ENCODE results near the gene TRIM56.
"Not testable (repeated sequence)": the region's sequence is repeated elsewhere in the genome, so short reads cannot be mapped to it uniquely, and the experiment has no call there.

TRIM56 gene

DNA sequence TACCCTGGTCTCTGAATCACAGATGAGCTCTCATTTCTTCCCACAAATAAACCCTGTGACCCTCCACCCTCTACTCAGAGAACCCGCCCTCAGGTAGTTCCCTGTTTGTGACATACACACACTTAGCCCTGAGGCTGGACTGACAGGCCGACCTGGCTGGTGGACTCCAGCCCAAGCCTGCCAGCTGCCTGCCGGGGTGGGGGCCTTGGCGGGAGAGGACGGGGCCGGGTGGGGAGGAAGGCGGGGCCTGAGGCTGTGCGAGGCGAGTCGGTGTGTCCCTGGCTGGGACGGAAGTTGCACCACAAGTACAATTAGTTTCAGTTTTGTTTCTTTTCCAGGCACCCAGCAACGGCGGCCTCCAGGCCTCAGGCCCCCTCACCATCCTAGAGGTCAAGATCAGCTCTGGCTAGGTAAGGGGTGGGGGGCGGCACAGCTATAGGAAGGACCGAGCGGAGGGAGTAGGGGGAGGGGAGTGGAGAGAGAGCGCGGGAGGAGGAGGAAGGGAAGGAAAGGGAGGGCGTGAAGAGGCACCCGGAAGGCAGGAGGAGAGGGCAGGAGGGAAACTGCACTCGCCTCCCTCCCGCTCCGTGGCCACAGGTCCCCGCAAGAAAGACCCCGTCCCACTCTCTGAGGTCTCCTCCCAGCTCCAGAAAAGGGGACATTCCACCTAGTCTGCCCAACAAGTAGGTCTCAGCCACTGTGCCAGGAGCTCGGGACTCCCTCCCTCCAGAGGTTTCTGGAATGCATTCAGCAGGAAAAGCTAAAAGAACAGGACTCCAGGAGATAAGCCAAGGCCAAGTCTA is at the start of gene TRIM56:
TRIM56 (plus strand) TSS at position 320 of the 803 bp plus-strand sequence. CDS start 1,832 bp downstream, outside the sequence.
- DNase-seq (ENCODE audit: low read depth) = no peak
- peak within 1 kb of the TSS; percentile 82 for H3K4me3 ChIP-seq (ENCODE audit: low read depth, low read length)

GRCh38 chr7:101035941-101036340 is 49.3 kb upstream of the TRIM56 start:
- no peak for DNase-seq (ENCODE audit: low read depth)
- no peak overlapping the region for H3K4me3 ChIP-seq (ENCODE audit: low read depth, low read length)

- not testable (repeated sequence) for H3K4me3 ChIP-seq (ENCODE audit: low read depth, low read length); DNase-seq (ENCODE audit: low read depth)
Observed at GRCh38 chr7:101041283-101041682, 44.0 kb upstream of the TRIM56 start.

GRCh38 chr7:101058355-101058754 is 26.9 kb upstream of the TRIM56 start:
- no peak overlapping the region for H3K4me3 ChIP-seq (ENCODE audit: low read depth, low read length)
- peak; percentile 7 for DNase-seq (ENCODE audit: low read depth)

GRCh38 chr7:101059620-101059942 is 25.7 kb upstream of the TRIM56 start:
- H3K4me3 ChIP-seq (ENCODE audit: low read depth, low read length) = no peak overlapping the region
- no peak for DNase-seq (ENCODE audit: low read depth)

GRCh38 chr7:101060992-101061391 is 24.3 kb upstream of the TRIM56 start:
- no peak overlapping the region for H3K4me3 ChIP-seq (ENCODE audit: low read depth, low read length)
- no peak for DNase-seq (ENCODE audit: low read depth)

DNA sequence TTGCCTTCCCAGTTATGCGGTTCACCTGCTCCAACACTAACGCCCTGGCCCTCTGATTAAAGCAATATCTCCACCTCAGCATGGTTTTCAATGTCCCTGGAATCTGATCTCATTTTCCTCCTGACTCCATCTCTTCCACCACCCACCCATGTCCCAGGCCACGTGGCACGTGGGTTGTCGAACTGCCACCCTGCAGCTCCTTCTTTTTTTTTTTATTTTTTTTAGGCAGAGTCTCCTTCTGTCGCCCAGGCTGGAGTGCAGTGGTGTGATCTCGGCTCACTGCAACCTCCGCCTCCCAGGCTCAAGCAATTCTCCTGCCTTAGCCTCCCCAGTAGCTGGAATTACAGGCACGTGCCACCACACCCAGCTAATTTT is 21.1 kb upstream of the TRIM56 start:
- not testable (repeated sequence) for H3K4me3 ChIP-seq (ENCODE audit: low read depth, low read length); DNase-seq (ENCODE audit: low read depth)

DNA sequence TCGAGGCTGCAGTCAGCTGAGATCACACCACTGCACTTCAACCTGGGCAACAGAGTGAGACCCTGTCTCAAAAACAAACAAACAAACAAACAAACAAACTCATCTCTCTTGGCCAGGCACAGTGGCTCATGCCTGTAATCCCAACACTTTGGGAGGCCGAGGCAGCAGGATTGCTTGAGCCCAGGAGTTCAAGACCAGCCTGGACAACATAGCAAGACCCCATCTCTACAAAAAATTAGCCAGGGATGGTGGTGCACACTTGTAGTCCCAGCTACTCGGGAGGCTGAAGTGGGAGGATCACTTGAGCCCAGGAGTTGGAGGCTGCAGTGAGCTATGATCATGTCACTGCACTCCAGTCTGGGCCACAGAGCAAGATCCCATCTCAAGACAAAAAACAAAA is 20.1 kb upstream of the TRIM56 start:
- not testable (repeated sequence) for H3K4me3 ChIP-seq (ENCODE audit: low read depth, low read length)

GRCh38 chr7:101066141-101066832 is 19.0 kb upstream of the TRIM56 start:
- DNase-seq (ENCODE audit: low read depth) = peak; percentile 18
- no peak overlapping the region for H3K4me3 ChIP-seq (ENCODE audit: low read depth, low read length)

More for the DNA sequence above, 20.1 kb upstream of the TRIM56 start:
- DNase-seq (ENCODE audit: low read depth) = not testable (repeated sequence)

DNA sequence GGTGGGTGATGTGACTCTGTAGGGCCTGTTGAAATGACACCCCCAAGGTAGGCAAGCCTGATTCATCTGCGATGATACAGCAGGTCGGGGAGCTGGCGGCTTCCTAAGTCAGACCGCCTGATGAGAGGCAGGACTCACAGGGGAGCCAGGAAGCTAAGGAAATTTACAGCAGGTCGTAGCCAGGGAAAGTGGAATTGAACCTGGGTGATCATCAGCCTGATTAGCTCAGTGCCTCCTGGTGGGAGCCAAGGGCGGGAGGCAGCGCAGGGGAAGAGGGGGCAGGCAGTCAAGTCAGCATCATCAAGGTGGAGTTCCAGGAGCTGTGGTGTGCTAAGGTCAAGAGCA is 18.5 kb upstream of the TRIM56 start:
- DNase-seq (ENCODE audit: low read depth) = no peak
- no peak overlapping the region for H3K4me3 ChIP-seq (ENCODE audit: low read depth, low read length)

DNA sequence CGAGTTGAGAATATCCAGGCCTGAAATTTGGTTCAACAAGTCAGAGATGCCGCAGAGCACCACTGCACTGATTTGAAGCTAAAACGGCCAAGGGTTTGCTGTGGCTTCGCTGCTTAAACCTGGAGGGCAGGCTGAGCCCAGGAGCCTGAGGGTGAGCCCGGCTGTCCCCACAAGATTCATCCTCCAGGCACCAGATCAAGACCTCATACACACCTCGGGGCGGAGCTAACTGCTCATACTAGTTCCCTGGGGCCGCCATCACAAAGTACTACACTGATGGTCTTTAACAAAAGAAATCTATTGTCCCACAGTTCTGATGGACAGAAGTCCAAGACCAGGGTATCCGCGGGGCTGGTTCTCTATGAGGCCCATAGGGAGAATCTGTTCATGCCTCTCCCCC is 16.9 kb upstream of the TRIM56 start:
- no peak overlapping the region for H3K4me3 ChIP-seq (ENCODE audit: low read depth, low read length)
- no peak for DNase-seq (ENCODE audit: low read depth)

DNA sequence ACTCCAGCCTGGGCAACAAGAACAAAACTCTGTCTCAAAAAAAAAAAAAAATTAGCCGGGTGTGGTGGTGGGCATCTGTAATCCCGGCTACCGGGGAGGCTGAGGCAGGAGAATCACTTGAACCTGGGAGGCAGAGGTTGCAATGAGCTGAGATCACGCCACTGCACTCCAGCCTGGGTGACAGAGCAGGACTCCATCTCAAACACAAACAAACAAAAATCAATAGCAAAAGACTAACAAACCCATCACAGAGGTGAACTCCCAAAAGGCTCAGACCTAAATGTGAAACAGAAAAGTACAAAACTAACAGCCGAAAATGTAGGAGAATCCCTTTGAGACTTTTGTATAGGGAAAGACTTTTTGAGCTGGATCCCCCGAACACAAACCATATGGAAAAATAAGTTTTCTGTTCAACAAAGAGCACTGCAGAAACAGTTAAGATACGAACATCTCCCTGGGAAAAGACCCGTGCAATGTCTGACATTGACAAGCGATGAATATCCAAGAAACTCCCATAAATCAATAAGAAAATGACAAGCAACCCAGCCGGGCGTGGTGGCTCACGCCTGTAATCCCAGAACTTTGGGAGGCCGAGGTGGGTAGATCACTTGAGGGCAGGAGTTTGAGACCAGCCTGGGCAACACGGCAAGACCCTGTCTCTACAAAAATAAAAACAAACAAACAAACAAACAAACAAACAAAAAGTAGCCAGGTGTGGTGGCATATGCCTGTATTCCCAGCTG is 13.7 kb upstream of the TRIM56 start:
- not testable (repeated sequence) for DNase-seq (ENCODE audit: low read depth); H3K4me3 ChIP-seq (ENCODE audit: low read depth, low read length)

DNA sequence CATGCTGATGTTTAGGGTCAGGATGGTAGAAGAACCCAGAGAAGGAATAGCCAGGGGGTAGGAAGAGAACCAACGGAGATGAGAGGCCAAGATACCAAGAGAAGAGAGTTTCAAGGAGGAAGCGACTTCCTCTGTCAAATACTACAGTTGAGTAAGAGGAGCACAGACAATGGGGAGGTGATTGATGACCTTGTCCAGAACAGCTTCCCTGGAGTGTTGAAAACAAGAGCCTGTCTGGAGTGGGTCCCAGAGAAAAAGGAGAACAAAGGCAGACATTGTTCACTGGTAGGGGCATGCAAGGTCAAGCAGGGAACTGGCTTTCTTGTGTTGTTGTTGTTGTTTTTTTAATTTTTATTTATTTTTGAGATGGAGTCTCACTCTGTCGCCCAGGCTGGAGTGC is 9.6 kb upstream of the TRIM56 start:
- no peak for DNase-seq (ENCODE audit: low read depth)
- H3K4me3 ChIP-seq (ENCODE audit: low read depth, low read length) = no peak overlapping the region

DNA sequence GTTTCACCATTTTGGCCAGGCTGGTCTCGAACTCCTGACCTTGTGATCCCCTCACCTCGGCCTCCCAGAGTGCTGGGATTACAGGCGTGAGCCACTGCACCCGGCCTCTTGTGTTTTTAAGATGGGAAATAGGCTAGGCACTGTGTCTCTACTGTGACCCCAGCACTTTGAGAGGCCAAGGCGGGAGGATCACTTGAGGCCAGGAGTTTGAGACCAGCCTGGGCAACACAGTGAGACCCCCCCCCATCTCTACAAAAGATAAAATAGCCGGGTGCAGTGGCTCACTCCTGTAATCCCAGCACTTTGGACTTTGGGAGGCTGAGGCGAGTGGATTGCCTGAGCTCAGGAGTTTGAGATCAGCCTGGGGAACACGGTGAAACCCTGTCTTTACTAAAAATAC is 9.1 kb upstream of the TRIM56 start:
- DNase-seq (ENCODE audit: low read depth); H3K4me3 ChIP-seq (ENCODE audit: low read depth, low read length): not testable (repeated sequence)

DNA sequence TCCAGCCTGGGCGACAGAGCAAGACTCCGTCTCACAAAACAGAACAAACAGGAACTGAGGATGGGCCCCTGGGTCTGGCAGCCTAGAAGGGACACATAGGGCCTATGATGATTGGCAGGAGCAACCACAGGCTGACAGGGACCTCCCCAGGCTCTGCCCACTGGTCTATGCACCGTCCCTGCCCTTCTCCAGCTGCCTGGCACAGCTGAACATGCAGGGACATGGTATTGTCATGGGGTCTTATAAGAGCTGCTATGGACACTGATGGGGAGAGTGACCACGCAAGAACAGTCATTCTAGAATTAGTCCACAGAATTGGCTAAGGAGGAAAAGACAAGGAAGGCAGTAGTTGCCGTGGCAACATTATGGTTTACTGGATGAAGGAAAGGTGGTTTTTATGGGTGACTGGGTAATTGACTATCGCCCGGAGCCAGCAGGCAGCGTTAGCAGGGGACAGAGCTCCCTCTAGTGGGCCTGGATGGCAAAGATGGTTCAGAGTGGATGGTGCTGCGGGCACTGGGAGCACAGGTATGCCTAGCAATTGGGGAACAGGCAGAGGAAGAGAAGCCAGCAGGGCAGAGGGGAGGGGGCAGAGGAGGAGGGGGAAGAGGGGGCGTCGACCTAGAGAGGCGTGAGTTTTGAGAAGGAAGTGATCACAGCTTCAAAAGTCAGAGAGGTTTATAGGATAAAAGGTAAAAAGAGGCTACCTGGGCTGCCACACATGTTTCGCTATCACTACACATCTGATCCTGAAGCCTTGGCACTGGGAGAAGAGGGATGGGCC is 7.8 kb upstream of the TRIM56 start:
- DNase-seq (ENCODE audit: low read depth) = no peak
- no peak overlapping the region for H3K4me3 ChIP-seq (ENCODE audit: low read depth, low read length)

DNA sequence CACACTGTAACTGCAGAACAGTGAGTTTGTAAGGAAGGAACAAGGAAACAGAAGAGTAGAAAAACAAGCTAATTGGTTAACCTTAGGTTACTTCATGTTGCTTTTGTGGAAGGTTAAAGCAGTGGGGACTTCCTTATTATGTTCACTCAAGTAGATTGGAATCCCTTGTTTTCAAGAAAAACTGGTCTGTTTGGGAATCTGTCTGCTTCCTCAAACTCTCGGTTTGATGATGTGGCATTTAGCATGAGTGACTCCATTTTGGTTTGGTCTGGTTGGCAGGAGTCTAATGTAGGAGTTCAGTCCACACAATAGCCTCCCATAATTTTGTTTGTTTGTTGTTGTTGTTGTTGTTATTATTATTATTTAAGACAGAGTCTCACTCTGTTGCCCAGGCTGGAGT is 3.8 kb upstream of the TRIM56 start:
- DNase-seq (ENCODE audit: low read depth) = no peak
- no peak overlapping the region for H3K4me3 ChIP-seq (ENCODE audit: low read depth, low read length)

- peak overlapping the region; percentile 82 for H3K4me3 ChIP-seq (ENCODE audit: low read depth, low read length)
- DNase-seq (ENCODE audit: low read depth) = no peak
Observed at GRCh38 chr7:101084865-101085161, 468 bp upstream of the TRIM56 start.

GRCh38 chr7:101087334-101088068 is 2.2 kb downstream of the TRIM56 start:
- no peak for DNase-seq (ENCODE audit: low read depth)
- H3K4me3 ChIP-seq (ENCODE audit: low read depth, low read length) = no peak overlapping the region

DNA sequence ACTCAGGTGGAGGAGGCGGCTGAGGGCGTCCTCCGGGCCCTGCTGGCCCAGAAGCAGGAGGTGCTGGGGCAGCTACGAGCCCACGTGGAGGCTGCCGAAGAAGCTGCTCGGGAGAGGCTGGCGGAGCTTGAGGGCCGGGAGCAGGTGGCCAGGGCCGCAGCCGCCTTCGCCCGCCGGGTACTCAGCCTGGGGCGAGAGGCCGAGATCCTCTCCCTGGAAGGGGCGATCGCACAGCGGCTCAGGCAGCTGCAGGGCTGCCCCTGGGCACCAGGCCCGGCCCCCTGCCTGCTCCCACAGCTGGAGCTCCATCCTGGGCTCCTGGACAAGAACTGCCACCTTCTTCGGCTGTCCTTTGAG is 2.8 kb downstream of the TRIM56 start:
- no peak overlapping the region for H3K4me3 ChIP-seq (ENCODE audit: low read depth, low read length)
- no peak for DNase-seq (ENCODE audit: low read depth)

Measured in skeletal muscle cell (primary cell).